Ascending aorta (tissue), 2 donors: ENCODE data around the gene MITF. TPM values are rescaled to one million over a fixed set of nuclear protein-coding genes. Genes with fewer than 3 reads are reported as not detected.

Source experiments
- DNase-seq, 2 donors: peaks; one replicate each; pipeline ENCODE4 v3.0.0-alpha.2; 2019; ENCODE audit warnings: low spot score in 2 of 2
- H3K27ac ChIP-seq, 2 donors: fragments of 200-600 bp; sonication (generic); one replicate each; pipeline ENCODE4 v1.5.1; 2016 to 2017; ENCODE audit warnings: mild to moderate bottlenecking in 1 of 2
- H3K27me3 ChIP-seq: fragments of 200-600 bp; sonication (generic); one replicate; pipeline ENCODE4 v1.5.1; 2017
- H3K36me3 ChIP-seq, 2 donors: fragments of 200-600 bp; sonication (generic); one replicate each; pipeline ENCODE4 v1.5.1; 2016
- H3K4me1 ChIP-seq, 2 donors: fragments of 200-600 bp; sonication (generic); one replicate each; pipeline ENCODE4 v1.5.1; 2016 to 2017; ENCODE audit warnings: mild to moderate bottlenecking in 1 of 2
- H3K4me3 ChIP-seq, 2 donors: fragments of 200-600 bp; sonication (generic); one replicate each; pipeline ENCODE4 v1.5.1; 2016 to 2017; ENCODE audit warnings: mild to moderate bottlenecking in 1 of 2
- H3K9me3 ChIP-seq, 2 donors: fragments of 200-600 bp; sonication (generic); one replicate each; pipeline ENCODE4 v1.5.1; 2016
- intact Hi-C: fragments of 100-400 bp; cut with DNase I; formaldehyde crosslinking; loops from one replicate; pipeline ENCODE4 v1.15.1; 2023
- total RNA-seq: library from RNA; depleted of rRNA; stranded (reverse); fragments of >200 nt; gene quantifications from one replicate; pipeline ENCODE4 v1.1.0, GENCODE V29; 2016
- TF ChIP-seq, protein P1 (sequence below), 3 experiments: fragments of 200-600 bp in 2 of 3; fragments of 450-650 bp in 1 of 3; sonication (generic) in 2 of 3; IDR thresholded peaks; one replicate each; pipeline ENCODE4 v1.5.1; 2016 to 2019; ENCODE audit warnings: antibody characterized with exemption in 3 of 3, mild to moderate bottlenecking in 1 of 3, moderate library complexity in 1 of 3

Gene MITF
- total RNA-seq, 1 donor from 2014 or later, result 27.4 TPM

DNA sequence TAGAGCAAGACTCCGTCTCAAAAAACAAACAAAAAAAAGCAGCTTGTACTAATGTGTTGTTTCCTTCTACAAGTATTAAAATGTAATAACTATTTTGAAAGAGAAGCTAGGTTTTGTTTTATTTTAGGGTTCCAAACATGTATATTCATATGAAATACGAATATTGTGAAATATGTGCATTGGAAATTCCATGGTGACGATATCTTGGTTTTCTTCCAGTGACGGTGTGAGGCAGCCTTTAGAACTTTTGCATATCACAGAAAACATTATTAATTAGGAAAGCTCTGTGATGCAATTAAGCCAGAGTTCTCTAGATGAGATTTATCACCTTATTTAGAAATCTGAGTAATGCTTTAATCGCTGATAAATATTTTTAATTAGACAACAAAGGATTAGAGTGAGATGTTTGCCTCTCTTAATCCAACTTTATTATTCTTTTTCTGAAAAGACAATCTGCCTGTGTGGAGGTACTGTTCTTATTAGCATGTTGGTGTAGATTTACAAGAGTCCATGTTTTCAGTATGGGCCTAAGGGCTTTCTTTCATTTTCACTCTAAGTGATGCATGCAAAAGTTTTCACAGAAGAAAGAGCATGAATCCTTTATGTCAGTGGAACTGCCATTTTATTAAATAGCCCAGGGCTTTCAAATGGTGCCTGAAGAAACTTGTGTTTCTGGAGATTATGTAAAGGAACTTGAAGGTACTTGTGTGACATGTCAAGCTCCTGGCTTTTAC, 222.6 kb downstream of the MITF start:
- TF ChIP-seq, protein P1, sequence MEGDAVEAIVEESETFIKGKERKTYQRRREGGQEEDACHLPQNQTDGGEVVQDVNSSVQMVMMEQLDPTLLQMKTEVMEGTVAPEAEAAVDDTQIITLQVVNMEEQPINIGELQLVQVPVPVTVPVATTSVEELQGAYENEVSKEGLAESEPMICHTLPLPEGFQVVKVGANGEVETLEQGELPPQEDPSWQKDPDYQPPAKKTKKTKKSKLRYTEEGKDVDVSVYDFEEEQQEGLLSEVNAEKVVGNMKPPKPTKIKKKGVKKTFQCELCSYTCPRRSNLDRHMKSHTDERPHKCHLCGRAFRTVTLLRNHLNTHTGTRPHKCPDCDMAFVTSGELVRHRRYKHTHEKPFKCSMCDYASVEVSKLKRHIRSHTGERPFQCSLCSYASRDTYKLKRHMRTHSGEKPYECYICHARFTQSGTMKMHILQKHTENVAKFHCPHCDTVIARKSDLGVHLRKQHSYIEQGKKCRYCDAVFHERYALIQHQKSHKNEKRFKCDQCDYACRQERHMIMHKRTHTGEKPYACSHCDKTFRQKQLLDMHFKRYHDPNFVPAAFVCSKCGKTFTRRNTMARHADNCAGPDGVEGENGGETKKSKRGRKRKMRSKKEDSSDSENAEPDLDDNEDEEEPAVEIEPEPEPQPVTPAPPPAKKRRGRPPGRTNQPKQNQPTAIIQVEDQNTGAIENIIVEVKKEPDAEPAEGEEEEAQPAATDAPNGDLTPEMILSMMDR (IDR thresholded peaks at IDR 0.05), result no peak
- no peak for DNase-seq
- no peaks in the 10 kb centered on the region for H3K4me1 ChIP-seq
- peaks cover 4 to 40% of the 10 kb centered on the region in 2 donors for H3K36me3 ChIP-seq
- intact Hi-C loops, result no loop called here
- no peaks in the 10 kb centered on the region for H3K27me3 ChIP-seq
- no peaks in the 10 kb centered on the region for H3K9me3 ChIP-seq
- H3K4me3 ChIP-seq, result no peak overlapping the region
- H3K27ac ChIP-seq, result no peak overlapping the region

DNA sequence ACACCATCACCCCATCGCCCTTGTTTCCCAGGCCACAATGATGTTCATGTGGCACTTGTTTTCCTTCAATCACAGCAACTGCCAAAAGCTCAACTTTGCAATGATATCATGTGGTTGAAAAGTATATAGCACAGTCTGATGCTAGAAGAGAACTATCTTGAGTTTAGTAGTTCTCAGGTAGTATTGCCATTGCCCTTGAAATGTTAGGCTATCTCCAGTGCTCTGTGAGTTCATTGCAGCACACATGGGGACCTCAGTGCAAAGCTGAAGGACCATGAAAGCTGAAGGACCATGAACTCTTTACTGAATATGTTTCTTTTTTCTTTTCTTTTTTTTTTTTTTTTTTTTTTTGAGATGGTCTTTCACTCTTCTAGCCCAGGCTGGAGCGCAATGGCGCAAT, 224.4 kb downstream of the MITF start:
- H3K4me3 ChIP-seq, result no peak overlapping the region
- no peak overlapping the region for H3K27ac ChIP-seq
- peaks cover 4 to 36% of the 10 kb centered on the region in 2 donors for H3K36me3 ChIP-seq
- intact Hi-C loops, result no loop called here
- TF ChIP-seq, protein P1 (IDR thresholded peaks at IDR 0.05), result no peak
- H3K27me3 ChIP-seq, result no peaks in the 10 kb centered on the region
- H3K9me3 ChIP-seq, result no peaks in the 10 kb centered on the region
- H3K4me1 ChIP-seq, result no peaks in the 10 kb centered on the region
- DNase-seq, result no peak

DNA sequence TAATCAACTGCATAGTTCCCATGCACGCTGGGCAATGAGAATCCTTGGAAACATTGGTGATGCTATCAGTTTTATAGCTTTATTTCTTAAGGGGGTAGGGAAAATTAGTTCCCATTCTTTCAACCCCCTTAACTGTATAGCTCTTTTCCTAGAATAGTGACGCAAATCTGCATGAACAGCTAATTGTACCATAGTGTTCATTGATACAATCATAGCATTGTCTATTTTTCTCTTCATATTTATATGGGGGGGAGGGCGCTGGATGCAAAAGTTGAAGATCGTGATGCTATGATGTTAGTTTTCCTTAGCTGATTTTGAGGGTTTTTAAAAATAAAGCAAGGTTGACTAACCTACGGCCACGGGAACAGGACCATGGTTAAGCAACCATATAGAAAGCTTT, 227.9 kb downstream of the MITF start:
- H3K36me3 ChIP-seq, result peaks cover 0 to 13% of the 10 kb centered on the region in 2 donors
- no peaks in the 10 kb centered on the region for H3K27me3 ChIP-seq
- intact Hi-C loops, result no loop called here
- DNase-seq, result no peak
- H3K9me3 ChIP-seq, result no peaks in the 10 kb centered on the region
- no peak overlapping the region for H3K27ac ChIP-seq
- no peak overlapping the region for H3K4me3 ChIP-seq
- H3K4me1 ChIP-seq, result no peaks in the 10 kb centered on the region
- TF ChIP-seq, protein P1 (IDR thresholded peaks at IDR 0.05), result no peak

DNA sequence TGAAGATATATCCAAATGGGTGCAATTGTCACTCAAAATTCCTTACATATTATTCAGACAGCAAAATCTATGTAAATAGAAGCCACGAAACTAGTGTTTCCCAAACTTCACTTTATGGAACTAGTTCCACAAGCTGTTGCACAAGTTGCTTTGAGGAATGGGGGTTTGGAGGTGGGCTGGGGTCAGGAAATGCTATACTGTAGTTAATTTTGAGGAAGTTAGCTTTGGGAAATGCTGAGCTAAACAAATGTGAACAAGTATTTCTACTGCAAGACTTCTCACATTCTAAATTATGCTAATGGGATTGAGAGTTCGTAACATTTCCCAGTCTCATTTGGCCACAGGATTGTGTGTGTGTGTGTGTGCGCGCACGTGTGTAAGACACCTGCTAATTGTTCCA, 231.6 kb downstream of the MITF start:
- H3K9me3 ChIP-seq, result no peaks in the 10 kb centered on the region
- no peak for DNase-seq
- TF ChIP-seq, protein P1 (IDR thresholded peaks at IDR 0.05), result no peak
- intact Hi-C loops, result no loop called here
- H3K27ac ChIP-seq, result no peak overlapping the region
- H3K4me3 ChIP-seq, result no peak overlapping the region
- no peaks in the 10 kb centered on the region for H3K4me1 ChIP-seq
- no peaks in the 10 kb centered on the region for H3K27me3 ChIP-seq
- peaks cover 0 to 4% of the 10 kb centered on the region in 2 donors for H3K36me3 ChIP-seq

DNA sequence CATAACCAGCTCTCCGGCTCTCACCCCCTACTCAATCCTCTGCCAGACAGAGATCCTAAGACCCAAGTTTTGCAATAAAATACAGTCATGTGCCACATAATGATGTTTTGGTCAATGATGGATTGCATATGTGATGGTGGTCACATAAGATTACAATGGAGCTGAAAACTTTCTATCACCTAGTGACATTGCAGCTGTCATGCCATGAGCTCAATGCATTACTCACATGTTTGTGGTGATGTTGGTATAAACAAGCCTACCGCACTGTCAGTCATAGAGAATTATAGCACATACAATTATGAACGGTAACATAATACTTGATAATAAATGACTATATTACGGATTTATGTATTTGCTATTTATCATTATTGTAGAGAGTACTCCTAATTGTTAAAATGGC, 233.4 kb downstream of the MITF start:
- no peaks in the 10 kb centered on the region for H3K27me3 ChIP-seq
- peaks cover 0 to 5% of the 10 kb centered on the region in 2 donors for H3K9me3 ChIP-seq
- intact Hi-C loops, result no loop called here
- no peak overlapping the region for H3K4me3 ChIP-seq
- no peaks in the 10 kb centered on the region for H3K4me1 ChIP-seq
- TF ChIP-seq, protein P1 (IDR thresholded peaks at IDR 0.05), result no peak
- DNase-seq, result no peak
- no peak overlapping the region for H3K27ac ChIP-seq
- no peaks in the 10 kb centered on the region for H3K36me3 ChIP-seq
